HCT116 (cell line): ENCODE data around the gene PRRC2C. TPM values are rescaled to one million over a fixed set of nuclear protein-coding genes. Genes with fewer than 3 reads are reported as not detected.

Source experiments
- ATAC-seq: fragments of 200-7000 bp; cut with Tn5 transposase; 2 replicates; pipeline ENCODE4 v1.9.1; 2020; ENCODE audit warnings: mild to moderate bottlenecking, moderate library complexity
- BruUV-seq: library from RNA; stranded (reverse); fragments of 400-500 nt; replicated peaks from 2 replicates; lab custom pipeline; 2021; lab: Mats Ljungman, UMichigan
- CTCF ChIA-PET: fragments of 300-600 bp; sonication (Branson Sonifier 250); formaldehyde crosslinking; loops from one replicate; lab custom pipeline; 2021; ENCODE audit warnings: antibody characterized with exemption; lab: Charles Lee
- POLR2A ChIA-PET: fragments of 300-600, 350-600 bp; sonication (Branson Sonifier 250); formaldehyde crosslinking; loops from one replicate; lab custom pipeline; 2021; ENCODE audit warnings: antibody characterized with exemption; lab: Charles Lee
- RAD21 ChIA-PET, 2 experiments: fragments of 300-600 bp; sonication (Branson Sonifier 250); formaldehyde crosslinking; loops; one replicate each; lab custom pipeline; 2023; ENCODE audit warnings: low total read pairs in 2 of 2; ENCODE audit not compliant: uncharacterized antibody in 2 of 2, unreplicated experiment in 2 of 2, low non-redundant PET in 1 of 2; lab: Charles Lee
- DNase-seq: peaks from one replicate; pipeline ENCODE4 v3.0.0-alpha.2; 2010; ENCODE audit warnings: low read depth, low spot score
- H2AFZ ChIP-seq: fragments of 200-600 bp; shearing (Covaris generic), sonication (generic); 2 replicates; pipeline ENCODE4 v1.6.1; 2017; ENCODE audit warnings: low read depth, mixed run types, mixed read lengths, antibody characterized with exemption, low read length; ENCODE audit not compliant: poor library complexity, severe bottlenecking
- H3K27ac ChIP-seq: 2 replicates; pipeline ENCODE4 v1.5.1; 2012; ENCODE audit warnings: low read depth, low read length
- H3K27me3 ChIP-seq: fragments of 200-600 bp; sonication (generic); 2 replicates; pipeline ENCODE4 v1.6.1; 2016; ENCODE audit warnings: mixed run types, low read length, mixed read lengths; ENCODE audit not compliant: insufficient read depth
- H3K36me3 ChIP-seq, 2 experiments: fragments of 200-500 bp in 1 of 2; fragments of 200-600 bp in 1 of 2; sonication (Bioruptor generic) in 1 of 2; sonication (generic) in 1 of 2; 2 replicates each; pipeline versions ENCODE4 v1.5.1 to v1.6.1; 2014 to 2016; ENCODE audit warnings: low read length in 2 of 2, inconsistent platforms in 1 of 2, mixed read lengths in 1 of 2, mixed run types in 1 of 2; ENCODE audit not compliant: insufficient read depth in 2 of 2, control insufficient read depth in 1 of 2
- H3K4me1 ChIP-seq, 2 experiments: fragments of 200-600 bp in 1 of 2; sonication (generic) in 1 of 2; 2 replicates each; pipeline versions ENCODE4 v1.5.1 to v1.6.1; 2012 to 2017; ENCODE audit warnings: low read length in 2 of 2, inconsistent platforms in 1 of 2, mild to moderate bottlenecking in 1 of 2, mixed read lengths in 1 of 2, mixed run types in 1 of 2, moderate library complexity in 1 of 2; ENCODE audit not compliant: insufficient read depth in 2 of 2, control insufficient read depth in 1 of 2
- H3K4me2 ChIP-seq: fragments of 200-600 bp; sonication (generic); 2 replicates; pipeline ENCODE4 v1.6.1; 2017; ENCODE audit warnings: mixed run types, low read length, mixed read lengths
- H3K4me3 ChIP-seq, 2 experiments: fragments of 200-600 bp in 1 of 2; sonication (generic) in 1 of 2; replicated peaks in 1 of 2; 2 replicates each; pipeline ENCODE4 v1.5.1; 2011 to 2016; ENCODE audit warnings: low read length in 2 of 2, control low read depth in 1 of 2, low read depth in 1 of 2, mild to moderate bottlenecking in 1 of 2, mixed read lengths in 1 of 2, mixed run types in 1 of 2
- H3K79me2 ChIP-seq: fragments of 200-600 bp; sonication (generic); 2 replicates; pipeline ENCODE4 v1.6.1; 2017; ENCODE audit warnings: mild to moderate bottlenecking, mixed run types, low read length, moderate library complexity, mixed read lengths; ENCODE audit not compliant: insufficient read depth
- H3K9ac ChIP-seq: fragments of 200-600 bp; sonication (generic); 2 replicates; pipeline ENCODE4 v1.6.1; 2016; ENCODE audit warnings: low read length, mixed read lengths
- H3K9me2 ChIP-seq: fragments of 200-600 bp; sonication (generic), shearing (Covaris generic); 2 replicates; pipeline ENCODE4 v1.6.1; 2017; ENCODE audit warnings: mixed run types, mild to moderate bottlenecking, moderate library complexity; ENCODE audit not compliant: insufficient read depth
- H3K9me3 ChIP-seq, 2 experiments: fragments of 200-500 bp in 1 of 2; fragments of 200-600 bp in 1 of 2; sonication (Bioruptor generic) in 1 of 2; sonication (generic) in 1 of 2; 2 replicates each; pipeline ENCODE4 v1.6.1; 2014 to 2017; ENCODE audit warnings: low read length in 2 of 2, mixed read lengths in 2 of 2, inconsistent platforms in 1 of 2, low read depth in 1 of 2, mild to moderate bottlenecking in 1 of 2, mixed run types in 1 of 2, moderate library complexity in 1 of 2; ENCODE audit not compliant: control insufficient read depth in 1 of 2, insufficient read depth in 1 of 2
- H4K20me1 ChIP-seq: fragments of 200-600 bp; sonication (generic), shearing (Covaris generic); 2 replicates; pipeline ENCODE4 v1.6.1; 2017; ENCODE audit warnings: mixed run types, mild to moderate bottlenecking, moderate library complexity; ENCODE audit not compliant: insufficient read depth
- CBX3 ChIP-seq: IDR thresholded peaks from 2 replicates; pipeline ENCODE4 v1.6.1; 2012; ENCODE audit warnings: low read depth
- CTCF ChIP-seq, 3 experiments: fragments of 200-600 bp in 1 of 3; sonication (generic) in 1 of 3; IDR thresholded peaks in 2 of 3; conservative IDR thresholded peaks in 1 of 3; 2 replicates each; pipeline ENCODE4 v1.5.1; 2012 to 2017; ENCODE audit warnings: low read depth in 2 of 3, low read length in 2 of 3, antibody characterized with exemption in 1 of 3, borderline replicate concordance in 1 of 3, control low read depth in 1 of 3, mild to moderate bottlenecking in 1 of 3, mixed read lengths in 1 of 3, mixed run types in 1 of 3, moderate library complexity in 1 of 3; ENCODE audit not compliant: insufficient read depth in 1 of 3
- ELF1 ChIP-seq: IDR thresholded peaks from 2 replicates; pipeline ENCODE4 v1.6.1; 2012; ENCODE audit warnings: low read depth, borderline replicate concordance
- POLR2AphosphoS5 ChIP-seq: IDR thresholded peaks from 2 replicates; pipeline ENCODE4 v1.6.1; 2011; ENCODE audit warnings: mild to moderate bottlenecking, low read depth, low read length, moderate library complexity
- TCF7L2 ChIP-seq: IDR thresholded peaks from 2 replicates; pipeline ENCODE4 v1.7.0; 2011; ENCODE audit warnings: borderline replicate concordance, inconsistent platforms; ENCODE audit not compliant: insufficient read depth, insufficient read length; ENCODE audit errors: extremely low read depth
- YY1 ChIP-seq: IDR thresholded peaks from 2 replicates; pipeline ENCODE4 v1.6.1; 2011; ENCODE audit warnings: low read length, low read depth, moderate library complexity, mild to moderate bottlenecking; ENCODE audit not compliant: insufficient replicate concordance; ENCODE audit errors: extremely low read depth
- ZBTB33 ChIP-seq: IDR thresholded peaks from 2 replicates; pipeline ENCODE4 v1.6.1; 2011; ENCODE audit warnings: mild to moderate bottlenecking, low read length, moderate library complexity; ENCODE audit not compliant: insufficient replicate concordance; ENCODE audit errors: extremely low read depth
- intact Hi-C: fragments of 100-400 bp; cut with micrococcal nuclease; formaldehyde crosslinking; loops from 2 replicates; pipeline ENCODE4 v1.10.0; 2022
- total RNA-seq: library from RNA; stranded (reverse); gene quantifications from one replicate; pipeline ENCODE4 v1.2.1, GENCODE V29; 2021; ENCODE audit not compliant: unreplicated experiment

The PRRC2C gene
- total RNA-seq, 1 experiment from 2014 or later = 154 TPM

- Histone ChIP-seq H3K36me3 (peaks cover 5 to 16% of the 10 kb centered on the region in 2 experiments; a peak in 3 of 4 replicates), H3K79me2 (peaks cover 68% of the 10 kb centered on the region), H3K4me2 (peak overlapping the region; percentile 80), H3K27ac (no peak overlapping the region), H3K9ac (peak overlapping the region; percentile 98), H4K20me1 (peaks cover 48% of the 10 kb centered on the region), H3K27me3 (no peaks in the 10 kb centered on the region), H3K4me1 (peaks cover 9 to 14% of the 10 kb centered on the region in 2 experiments)
- ChIA-PET CTCF (no interaction called here), POLR2A (no interaction called here), RAD21 (no interaction called here)
- BruUV-seq = no TSS peak
- no peak for ATAC-seq
- TF ChIP-seq ZBTB33 = no peak
- TF ChIP-seq ELF1 = no peak
- no peak for TF ChIP-seq YY1
- TF ChIP-seq CTCF (IDR thresholded peaks at IDR 0.05 in 2 of 3, conservative IDR thresholded peaks at IDR 0.05 in 1 of 3; ENCODE audit: borderline replicate concordance in 1 of 3, insufficient read depth in 1 of 3, low read depth in 2 of 3, low read length in 2 of 3) = no peak
- TF ChIP-seq TCF7L2 = no peak
- no peak for TF ChIP-seq POLR2AphosphoS5
- TF ChIP-seq CBX3 = no peak
- TF ChIP-seq, all 23 proteins: peak for 0
- intact Hi-C loops = no loop called here
- Histone ChIP-seq H3K9me3 (no peaks in the 10 kb centered on the region), H3K4me3 (peak overlapping the region; percentile 95 to 98), H2AFZ (no peak overlapping the region), H3K9me2 (no peaks in the 10 kb centered on the region)
- no peak for DNase-seq
Observed at GRCh38 chr1:171487038-171487437, 1.7 kb downstream of the PRRC2C start.
